ENCODE results near the gene SORCS1. TPM values are rescaled to one million over a fixed set of nuclear protein-coding genes. Genes with fewer than 3 reads are reported as not detected.
A peak's percentile ranks its signal among the peaks of the same experiment; 100 is the strongest.

Gene SORCS1
- not detected in 2 replicates for total RNA-seq (2021)
- percentile 0 among the genes with signal in this experiment for Bru-seq, nascent RNA
- BruChase-seq, experiment 1, labeled RNA remaining after a 2-hour chase = percentile 0 among the genes with signal in this experiment
- percentile 0 among the genes with signal in this experiment for BruChase-seq, experiment 2, labeled RNA remaining after a 6-hour chase
- long read RNA-seq = 0 reads

DNA sequence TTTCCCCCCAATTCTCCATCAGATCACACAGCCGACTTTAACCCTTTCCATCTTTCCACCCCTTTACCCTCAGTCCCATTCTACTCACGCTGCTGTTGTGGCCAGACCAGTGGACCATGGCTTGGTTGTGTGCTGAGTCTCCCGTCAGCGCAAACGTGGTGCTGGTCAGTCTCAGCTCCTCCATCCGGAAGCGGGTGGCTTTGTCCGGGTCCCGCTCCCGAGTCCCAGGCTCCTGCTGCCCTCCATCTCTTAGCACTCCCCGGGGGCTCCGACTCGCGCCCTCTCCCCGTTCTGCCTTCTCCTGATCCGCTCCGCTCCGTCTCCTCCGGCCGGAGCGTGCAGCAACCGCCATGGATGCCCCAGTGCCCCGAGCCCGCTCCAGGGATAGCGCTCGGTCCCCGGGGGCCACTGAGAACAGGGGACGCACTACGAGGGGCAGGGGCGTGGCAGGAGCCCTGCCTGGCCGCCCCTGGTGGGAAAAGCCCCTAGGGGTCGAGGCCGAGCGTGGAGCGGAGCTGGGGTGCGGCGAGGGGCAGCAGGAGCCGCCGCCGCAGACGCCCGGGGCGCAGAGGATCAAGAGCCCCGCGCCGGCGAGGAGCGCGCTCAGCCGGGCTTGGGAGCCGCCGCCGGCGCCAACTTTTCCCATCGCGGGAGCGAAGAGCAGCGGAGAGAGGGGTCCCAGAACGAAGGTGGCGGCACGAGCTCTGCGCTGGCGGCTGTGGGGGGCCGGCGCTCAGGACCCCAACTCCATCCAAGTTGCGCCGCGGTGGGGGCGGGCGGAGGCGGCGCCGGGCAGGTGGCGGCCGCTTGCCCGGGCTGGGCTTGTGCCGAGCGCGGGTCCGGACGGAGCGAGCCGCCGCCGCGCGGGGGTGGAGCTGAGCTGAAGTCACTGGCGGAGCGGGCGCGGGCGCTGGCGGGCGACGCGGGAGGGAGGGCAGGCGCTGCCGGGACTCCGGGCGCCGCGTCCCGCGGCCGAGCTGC, at the start of gene SORCS1:
Gene SORCS1 (minus strand): TSS at position 826 of the 981 bp plus-strand sequence.
- H3K4me2 ChIP-seq = no peak within 1 kb of the TSS
- H2AFZ ChIP-seq = no peak within 1 kb of the TSS
- no peaks in the 10 kb centered on the region for H4K20me1 ChIP-seq (ENCODE audit: insufficient read depth)
- H3F3A ChIP-seq (ENCODE audit: insufficient read depth, low read depth) = no peaks in the 10 kb centered on the region
- POLR2A ChIA-PET (ENCODE audit: unreplicated experiment) = no interaction called here
- no peak for DNase-seq
- H3K79me2 ChIP-seq (ENCODE audit: low read depth) = no peaks in the 10 kb centered on the region
- intact Hi-C loops (cut with micrococcal nuclease; ENCODE audit: unreplicated experiment) = no loop called here
- no peak within 1 kb of the TSS for H3K4me3 ChIP-seq
- no TSS peak for BruUV-seq (replicated peaks)
- CTCF ChIA-PET = no interaction called here
- H3K4me1 ChIP-seq (replicated peaks; ENCODE audit: insufficient read depth) = no peaks in the 10 kb centered on the region
- no peak within 1 kb of the TSS for H3K27ac ChIP-seq
- H3K36me3 ChIP-seq (ENCODE audit: low read depth) = no peaks in the 10 kb centered on the region
- no peaks in the 10 kb centered on the region for H3K27me3 ChIP-seq (ENCODE audit: insufficient read depth, low read depth)
- TF ChIP-seq, protein P1, sequence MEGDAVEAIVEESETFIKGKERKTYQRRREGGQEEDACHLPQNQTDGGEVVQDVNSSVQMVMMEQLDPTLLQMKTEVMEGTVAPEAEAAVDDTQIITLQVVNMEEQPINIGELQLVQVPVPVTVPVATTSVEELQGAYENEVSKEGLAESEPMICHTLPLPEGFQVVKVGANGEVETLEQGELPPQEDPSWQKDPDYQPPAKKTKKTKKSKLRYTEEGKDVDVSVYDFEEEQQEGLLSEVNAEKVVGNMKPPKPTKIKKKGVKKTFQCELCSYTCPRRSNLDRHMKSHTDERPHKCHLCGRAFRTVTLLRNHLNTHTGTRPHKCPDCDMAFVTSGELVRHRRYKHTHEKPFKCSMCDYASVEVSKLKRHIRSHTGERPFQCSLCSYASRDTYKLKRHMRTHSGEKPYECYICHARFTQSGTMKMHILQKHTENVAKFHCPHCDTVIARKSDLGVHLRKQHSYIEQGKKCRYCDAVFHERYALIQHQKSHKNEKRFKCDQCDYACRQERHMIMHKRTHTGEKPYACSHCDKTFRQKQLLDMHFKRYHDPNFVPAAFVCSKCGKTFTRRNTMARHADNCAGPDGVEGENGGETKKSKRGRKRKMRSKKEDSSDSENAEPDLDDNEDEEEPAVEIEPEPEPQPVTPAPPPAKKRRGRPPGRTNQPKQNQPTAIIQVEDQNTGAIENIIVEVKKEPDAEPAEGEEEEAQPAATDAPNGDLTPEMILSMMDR (conservative IDR thresholded peaks at IDR 0.05) = no peak
- TF ChIP-seq EZH2 (IDR thresholded peaks at IDR 0.05; ENCODE audit: low read depth) = no peak
- H3K9me3 ChIP-seq (ENCODE audit: insufficient read depth, low read depth) = no peaks in the 10 kb centered on the region
- H3K9me2 ChIP-seq (ENCODE audit: insufficient read depth) = no peaks in the 10 kb centered on the region

- BruUV-seq (replicated peaks) = no TSS peak
- H3K9me3 ChIP-seq (ENCODE audit: insufficient read depth, low read depth) = no peaks in the 10 kb centered on the region
- H3K36me3 ChIP-seq (ENCODE audit: low read depth) = no peaks in the 10 kb centered on the region
- no peaks in the 10 kb centered on the region for H3K4me1 ChIP-seq (replicated peaks; ENCODE audit: insufficient read depth)
- no peak overlapping the region for H3K4me3 ChIP-seq
- CTCF ChIA-PET = no interaction called here
- no peaks in the 10 kb centered on the region for H3K27me3 ChIP-seq (ENCODE audit: insufficient read depth, low read depth)
- intact Hi-C loops (cut with micrococcal nuclease; ENCODE audit: unreplicated experiment) = no loop called here
- no peaks in the 10 kb centered on the region for H3K9me2 ChIP-seq (ENCODE audit: insufficient read depth)
- H2AFZ ChIP-seq = no peak overlapping the region
- no peak for TF ChIP-seq EZH2 (IDR thresholded peaks at IDR 0.05; ENCODE audit: low read depth)
- TF ChIP-seq, protein P1 (conservative IDR thresholded peaks at IDR 0.05) = no peak
- no peaks in the 10 kb centered on the region for H4K20me1 ChIP-seq (ENCODE audit: insufficient read depth)
- no peaks in the 10 kb centered on the region for H3K79me2 ChIP-seq (ENCODE audit: low read depth)
- no peak overlapping the region for H3K27ac ChIP-seq
- POLR2A ChIA-PET (ENCODE audit: unreplicated experiment) = no interaction called here
- DNase-seq = no peak
- no peak overlapping the region for H3K4me2 ChIP-seq
- no peaks in the 10 kb centered on the region for H3F3A ChIP-seq (ENCODE audit: insufficient read depth, low read depth)
These were observed 49.8 kb upstream of the SORCS1 start for GRCh38 chr10:107214261-107214660.

GRCh38 chr10:107213861-107214260, 49.4 kb upstream of the SORCS1 start:
- DNase-seq = no peak
- Histone ChIP-seq H3K4me2 (no peak overlapping the region), H3F3A (ENCODE audit: insufficient read depth, low read depth) (no peaks in the 10 kb centered on the region), H3K79me2 (ENCODE audit: low read depth) (no peaks in the 10 kb centered on the region), H3K4me1 (replicated peaks; ENCODE audit: insufficient read depth) (no peaks in the 10 kb centered on the region), H4K20me1 (ENCODE audit: insufficient read depth) (no peaks in the 10 kb centered on the region), H3K27me3 (ENCODE audit: insufficient read depth, low read depth) (no peaks in the 10 kb centered on the region), H3K27ac (no peak overlapping the region), H3K9me2 (ENCODE audit: insufficient read depth) (no peaks in the 10 kb centered on the region), H2AFZ (no peak overlapping the region), H3K4me3 (no peak overlapping the region), H3K36me3 (ENCODE audit: low read depth) (no peaks in the 10 kb centered on the region), H3K9me3 (ENCODE audit: insufficient read depth, low read depth) (no peaks in the 10 kb centered on the region)
- BruUV-seq (replicated peaks) = no TSS peak
- intact Hi-C loops (cut with micrococcal nuclease; ENCODE audit: unreplicated experiment) = no loop called here
- POLR2A ChIA-PET (ENCODE audit: unreplicated experiment) = no interaction called here
- CTCF ChIA-PET = no interaction called here
- TF ChIP-seq EZH2 (IDR thresholded peaks at IDR 0.05; ENCODE audit: low read depth) = no peak
- TF ChIP-seq, protein P1 (conservative IDR thresholded peaks at IDR 0.05) = no peak

All from PC-9 (cell line).